Stomach (tissue), 9 donors: Measurements from ENCODE around the gene VAV3. TPM values are rescaled to one million over a fixed set of nuclear protein-coding genes. Genes with fewer than 3 reads are reported as not detected.
A peak's percentile ranks its signal among the peaks of the same experiment; 100 is the strongest.

Source experiments
- DNase-seq, 2 donors: peaks; one replicate each; pipeline versions ENCODE4 v3.0.0 to v3.0.0-alpha.2; 2013 to 2019
- H3K27ac ChIP-seq, 5 donors: fragments of 200-600 bp in 4 of 5; sonication (generic) in 4 of 5; one replicate each; pipeline ENCODE4 v1.5.1; 2013 to 2019; ENCODE audit warnings: mild to moderate bottlenecking in 1 of 5, moderate library complexity in 1 of 5
- H3K27me3 ChIP-seq, 3 donors: fragments of 200-600 bp; sonication (generic); one replicate each; pipeline ENCODE4 v1.5.1; 2017 to 2019; ENCODE audit warnings: mixed run types in 1 of 3
- H3K36me3 ChIP-seq, 4 donors: fragments of 200-600 bp; sonication (generic); 1 replicate in 3 of 4; 2 replicates in 1 of 4; pipeline ENCODE4 v1.5.1; 2016 to 2019
- H3K4me1 ChIP-seq, 4 donors: fragments of 200-600 bp; sonication (generic); one replicate each; pipeline ENCODE4 v1.5.1; 2016 to 2019
- H3K4me3 ChIP-seq, 4 donors: fragments of 200-600 bp; sonication (generic) in 3 of 4; one replicate each; pipeline ENCODE4 v1.5.1; 2016 to 2019; ENCODE audit warnings: mild to moderate bottlenecking in 1 of 4
- H3K9me3 ChIP-seq, 4 donors: fragments of 200-600 bp; sonication (generic); one replicate each; pipeline ENCODE4 v1.5.1; 2016 to 2019
- EP300 ChIP-seq: sonication (generic); formaldehyde crosslinking; IDR thresholded peaks from one replicate; pipeline ENCODE4 v1.6.1; 2017; ENCODE audit warnings: antibody characterized with exemption
- POLR2A ChIP-seq, 4 donors: fragments of 450-650 bp; IDR thresholded peaks; one replicate each; pipeline ENCODE4 v1.6.1; 2016; ENCODE audit warnings: antibody characterized with exemption in 4 of 4, control low read depth in 2 of 4, mild to moderate bottlenecking in 1 of 4, moderate library complexity in 1 of 4
- POLR2AphosphoS5 ChIP-seq, 3 donors: sonication (generic); formaldehyde crosslinking; IDR thresholded peaks; one replicate each; pipeline ENCODE4 v1.6.1; 2016; ENCODE audit warnings: antibody characterized with exemption in 3 of 3
- WGBS, 5 donors: extraction: QIAGEN DNeasy Blood & Tissue Kit in 3 of 5; methylation state at CpG; one replicate each; pipeline versions ENCODE4 v1.1.5 to v1.1.7; 2013 to 2018; 5-methylcytosine and 5-hydroxymethylcytosine counted together
- intact Hi-C: fragments of 100-400 bp; cut with DNase I; formaldehyde crosslinking; loops from one replicate; pipeline ENCODE4 v1.15.1; 2023; ENCODE audit warnings: low total_unique reads
- polyA plus RNA-seq, 3 donors: library from polyadenylated mRNA; stranded (reverse); fragments of 200-250 nt; gene quantifications; one replicate each; pipeline ENCODE4 v1.2.3, GENCODE V29; 2013
- total RNA-seq, 5 donors: library from RNA; depleted of rRNA; stranded (reverse); fragments of >200 nt; gene quantifications; one replicate each; pipeline versions ENCODE4 v1.1.0 to v1.2.3, GENCODE V29; 2014 to 2016
- TF ChIP-seq, protein P1 (sequence below), 7 experiments: fragments of 450-650 bp in 4 of 7; fragments of 200-600 bp in 3 of 7; sonication (generic) in 3 of 7; IDR thresholded peaks; one replicate each; pipeline ENCODE4 v1.5.1; 2016 to 2019; ENCODE audit warnings: antibody characterized with exemption in 7 of 7, control low read depth in 2 of 7, mild to moderate bottlenecking in 1 of 7
- donor health status: healthy with polysubstance abuse.
- donor health status: Bipolar disorder and iron deficiency.
- donor health status: healthy.

VAV3 gene
- total and polyA plus RNA-seq, 8 donors: 5.7 to 29.3 (median 6.9) TPM

DNA sequence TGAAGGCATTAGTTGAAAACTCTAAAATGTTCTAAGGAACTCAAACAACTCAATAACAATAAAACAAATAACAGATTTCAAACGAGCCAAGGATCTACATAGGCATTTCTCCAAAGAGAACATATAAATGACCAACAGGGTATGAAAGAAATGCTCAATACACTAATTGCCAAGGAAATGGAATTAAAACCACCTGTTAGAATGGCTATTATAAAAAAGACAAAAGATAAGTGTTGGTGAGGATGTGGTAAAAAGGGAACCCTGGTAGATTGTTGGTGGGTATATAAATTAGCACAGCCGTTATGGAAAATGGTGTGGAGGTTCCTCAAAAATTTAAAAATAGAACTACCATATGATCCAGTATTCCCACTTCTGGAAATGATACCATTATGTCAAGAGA is 9.1 kb upstream of the VAV3 start:
- DNase-seq: no peak
- no peaks in the 10 kb centered on the region for H3K36me3 ChIP-seq
- WGBS, 5 donors: 13 to 53% (median 20%) methylated on average over 2 of the region's 2 CpGs
- H3K4me1 ChIP-seq: no peaks in the 10 kb centered on the region
- intact Hi-C loops: no loop called here
- H3K4me3 ChIP-seq: no peak overlapping the region
- no peaks in the 10 kb centered on the region for H3K27me3 ChIP-seq
- H3K9me3 ChIP-seq: no peaks in the 10 kb centered on the region
- TF ChIP-seq POLR2A (IDR thresholded peaks at IDR 0.05) (no peak), POLR2AphosphoS5 (IDR thresholded peaks at IDR 0.05) (no peak), EP300 (no peak)
- TF ChIP-seq, protein P1, sequence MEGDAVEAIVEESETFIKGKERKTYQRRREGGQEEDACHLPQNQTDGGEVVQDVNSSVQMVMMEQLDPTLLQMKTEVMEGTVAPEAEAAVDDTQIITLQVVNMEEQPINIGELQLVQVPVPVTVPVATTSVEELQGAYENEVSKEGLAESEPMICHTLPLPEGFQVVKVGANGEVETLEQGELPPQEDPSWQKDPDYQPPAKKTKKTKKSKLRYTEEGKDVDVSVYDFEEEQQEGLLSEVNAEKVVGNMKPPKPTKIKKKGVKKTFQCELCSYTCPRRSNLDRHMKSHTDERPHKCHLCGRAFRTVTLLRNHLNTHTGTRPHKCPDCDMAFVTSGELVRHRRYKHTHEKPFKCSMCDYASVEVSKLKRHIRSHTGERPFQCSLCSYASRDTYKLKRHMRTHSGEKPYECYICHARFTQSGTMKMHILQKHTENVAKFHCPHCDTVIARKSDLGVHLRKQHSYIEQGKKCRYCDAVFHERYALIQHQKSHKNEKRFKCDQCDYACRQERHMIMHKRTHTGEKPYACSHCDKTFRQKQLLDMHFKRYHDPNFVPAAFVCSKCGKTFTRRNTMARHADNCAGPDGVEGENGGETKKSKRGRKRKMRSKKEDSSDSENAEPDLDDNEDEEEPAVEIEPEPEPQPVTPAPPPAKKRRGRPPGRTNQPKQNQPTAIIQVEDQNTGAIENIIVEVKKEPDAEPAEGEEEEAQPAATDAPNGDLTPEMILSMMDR (IDR thresholded peaks at IDR 0.05): no peak
- no peak overlapping the region for H3K27ac ChIP-seq

DNA sequence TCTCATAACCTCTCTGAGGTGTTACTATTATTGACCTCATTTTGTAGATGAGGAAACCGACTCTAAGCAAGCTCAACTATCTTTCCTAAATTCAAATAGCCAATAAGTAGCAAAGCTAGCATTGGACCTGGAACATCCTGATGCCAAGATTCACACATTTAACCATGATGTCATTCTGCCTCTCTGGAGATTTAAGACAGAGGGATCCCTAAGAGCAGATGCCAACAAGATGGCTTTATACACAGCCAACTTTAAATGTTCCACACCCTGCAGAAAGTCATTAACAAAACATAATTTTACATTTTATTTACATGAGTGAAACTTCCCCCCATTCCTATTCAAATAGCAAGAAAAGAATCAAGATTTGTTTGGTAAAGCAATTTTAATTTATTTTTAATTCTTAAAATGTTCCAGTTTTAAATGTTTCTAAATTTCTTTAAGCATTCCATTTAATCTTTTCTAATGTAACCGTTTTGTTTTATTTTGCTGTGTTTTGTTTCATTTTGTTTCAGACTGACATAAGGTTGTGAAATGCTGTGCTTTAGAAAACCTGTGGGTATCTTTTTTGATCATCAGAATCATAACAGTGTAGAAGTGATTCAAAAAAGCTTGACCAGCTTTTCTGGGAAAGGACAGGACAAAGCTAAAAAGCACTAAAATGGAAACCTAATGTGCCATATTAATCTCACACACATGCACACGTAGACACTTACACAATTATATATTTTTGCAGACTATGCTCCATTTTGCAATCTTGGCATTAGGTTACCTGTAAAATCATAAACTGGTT is 7.6 kb upstream of the VAV3 start:
- no peak for TF ChIP-seq POLR2A (IDR thresholded peaks at IDR 0.05)
- TF ChIP-seq EP300: no peak
- TF ChIP-seq POLR2AphosphoS5 (IDR thresholded peaks at IDR 0.05): no peak
- TF ChIP-seq, protein P1 (IDR thresholded peaks at IDR 0.05): no peak
- no peaks in the 10 kb centered on the region for H3K9me3 ChIP-seq
- intact Hi-C loops: no loop called here
- no peak for DNase-seq
- no peak overlapping the region for H3K4me3 ChIP-seq
- H3K27me3 ChIP-seq: no peaks in the 10 kb centered on the region
- H3K27ac ChIP-seq: no peak overlapping the region
- no peaks in the 10 kb centered on the region for H3K4me1 ChIP-seq
- no peaks in the 10 kb centered on the region for H3K36me3 ChIP-seq
- 51 to 65% (median 54%) methylated on average over 3 of the region's 3 CpGs for WGBS, 5 donors

DNA sequence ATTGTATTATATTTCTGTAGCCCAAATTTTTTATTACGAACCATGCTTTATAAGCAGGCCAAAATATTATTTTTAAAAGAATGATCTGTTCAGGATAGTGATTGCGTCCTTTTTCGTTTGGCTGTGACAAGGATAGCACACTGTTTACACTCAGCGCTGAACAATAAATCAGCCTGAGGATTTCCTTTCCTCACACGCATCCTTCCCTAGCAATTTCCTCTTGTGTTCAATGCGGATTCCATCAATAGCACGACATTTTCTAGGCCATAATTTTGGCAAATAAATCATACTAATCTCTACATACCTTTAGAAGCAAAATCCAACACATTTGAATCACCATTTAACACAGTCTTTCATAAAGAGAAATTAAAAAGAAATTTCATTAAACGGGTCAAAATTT is 1.6 kb upstream of the VAV3 start:
- H3K9me3 ChIP-seq: no peaks in the 10 kb centered on the region
- peaks cover 4 to 35% (median 29%) of the 10 kb centered on the region in 4 donors for H3K4me1 ChIP-seq
- no peak for DNase-seq
- H3K27ac ChIP-seq: no peak overlapping the region
- 83 to 90% (median 87%) methylated on average over 8 of the region's 8 CpGs for WGBS, 5 donors
- peaks cover 0 to 11% (median 0%) of the 10 kb centered on the region in 3 donors for H3K27me3 ChIP-seq
- no peaks in the 10 kb centered on the region for H3K36me3 ChIP-seq
- no peak overlapping the region for H3K4me3 ChIP-seq
- TF ChIP-seq EP300: no peak
- TF ChIP-seq POLR2A (IDR thresholded peaks at IDR 0.05): no peak
- TF ChIP-seq, protein P1 (IDR thresholded peaks at IDR 0.05): no peak
- TF ChIP-seq POLR2AphosphoS5 (IDR thresholded peaks at IDR 0.05): no peak
- intact Hi-C loops: loop anchor here (10.0 kb wide), 1 partner anchor 172 kb away; no protein-coding TSS in a partner anchor

DNA sequence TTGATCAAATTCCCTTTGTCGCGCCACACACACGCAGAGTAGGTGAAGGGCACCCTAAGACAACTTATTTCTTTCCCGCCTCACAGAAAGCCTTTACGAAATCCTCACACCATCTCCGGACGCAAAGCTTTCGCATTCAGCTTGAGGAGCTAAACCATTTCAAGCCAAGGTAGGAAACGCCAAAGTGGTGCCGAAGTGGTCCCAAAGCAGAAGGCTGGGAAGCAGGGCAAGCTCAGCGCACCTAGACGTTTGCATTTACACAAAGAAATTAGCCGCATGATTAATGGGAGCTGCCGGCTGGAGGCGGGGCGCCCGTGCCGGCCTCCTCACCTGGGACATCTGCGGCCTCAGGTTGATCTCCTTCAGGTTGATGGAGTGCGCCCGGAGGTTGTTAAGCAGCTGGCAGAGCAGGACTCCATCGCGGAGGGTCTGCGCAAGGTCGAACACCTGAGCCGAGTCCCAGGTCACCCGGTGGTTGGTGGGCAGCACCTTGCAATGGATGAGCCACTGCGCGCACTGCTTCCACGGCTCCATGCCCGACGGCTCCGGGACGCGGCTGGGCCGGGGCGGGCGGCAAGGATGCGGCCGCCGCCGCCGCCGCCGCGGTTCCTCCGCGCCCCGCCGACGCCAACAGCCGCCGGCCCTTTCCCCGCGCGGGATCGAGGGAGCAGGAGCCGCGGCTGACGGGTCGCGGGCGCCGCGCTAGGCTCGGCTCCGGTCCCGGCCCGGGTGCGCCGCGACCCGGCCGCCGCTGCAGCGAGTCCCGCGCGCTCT is 457 bp downstream of the VAV3 start:
- WGBS, 5 donors: 0 to 1% (median 1%) methylated on average over 15 to 79 of the region's 79 CpGs
- Histone ChIP-seq H3K36me3 (no peaks in the 10 kb centered on the region), H3K4me1 (peaks cover 4 to 35% (median 29%) of the 10 kb centered on the region in 4 donors), H3K27ac (peak overlapping the region; percentile 70 to 89 (median 80)), H3K4me3 (peak overlapping the region; percentile 52 to 74 (median 63)), H3K27me3 (peaks cover 0 to 11% (median 0%) of the 10 kb centered on the region in 3 donors), H3K9me3 (no peaks in the 10 kb centered on the region)
- TF ChIP-seq POLR2AphosphoS5 (IDR thresholded peaks at IDR 0.05): no peak
- TF ChIP-seq, protein P1 (IDR thresholded peaks at IDR 0.05): no peak
- peak; percentile 37 to 58 for DNase-seq
- intact Hi-C loops: loop anchor here (10.0 kb wide), 1 partner anchor 170 kb away; no protein-coding TSS in a partner anchor
